ENCODE results near the gene COL4A3.

Gene COL4A3

DNA sequence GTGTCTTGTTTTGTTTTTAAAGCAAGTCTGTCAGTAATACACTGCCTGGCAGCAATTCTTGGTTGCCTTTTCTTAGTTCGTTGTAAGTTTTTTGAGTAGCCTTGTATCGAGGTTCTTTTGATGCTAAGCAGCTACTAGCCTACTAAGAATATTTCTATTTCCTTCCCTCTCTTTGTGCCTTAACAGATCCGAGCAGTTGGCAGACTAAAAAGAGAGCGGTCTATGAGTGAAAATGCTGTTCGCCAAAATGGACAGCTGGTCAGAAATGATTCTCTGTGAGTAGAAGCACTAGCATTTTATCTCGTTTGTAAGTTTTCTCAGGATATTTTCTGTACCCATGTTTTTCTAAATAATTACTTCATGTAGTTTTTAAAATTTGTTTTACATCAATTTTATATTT, 175.7 kb downstream of the COL4A3 start:
- H3K27ac Mint-ChIP-seq, result no peak overlapping the region
- CTCF ChIA-PET, result interaction anchor here (0.9 kb wide), 1 partner anchor 14 kb away, joined by 3 read pairs; no protein-coding TSS in a partner anchor
- H3K36me3 Mint-ChIP-seq, result peaks cover 34% of the 10 kb centered on the region
- H3K4me1 Mint-ChIP-seq, result no peaks in the 10 kb centered on the region
- H3K9me3 Mint-ChIP-seq, result no peaks in the 10 kb centered on the region
- no peaks in the 10 kb centered on the region for H3K27me3 Mint-ChIP-seq
- no peak for DNase-seq
- no peak overlapping the region for H3K4me3 Mint-ChIP-seq

DNA sequence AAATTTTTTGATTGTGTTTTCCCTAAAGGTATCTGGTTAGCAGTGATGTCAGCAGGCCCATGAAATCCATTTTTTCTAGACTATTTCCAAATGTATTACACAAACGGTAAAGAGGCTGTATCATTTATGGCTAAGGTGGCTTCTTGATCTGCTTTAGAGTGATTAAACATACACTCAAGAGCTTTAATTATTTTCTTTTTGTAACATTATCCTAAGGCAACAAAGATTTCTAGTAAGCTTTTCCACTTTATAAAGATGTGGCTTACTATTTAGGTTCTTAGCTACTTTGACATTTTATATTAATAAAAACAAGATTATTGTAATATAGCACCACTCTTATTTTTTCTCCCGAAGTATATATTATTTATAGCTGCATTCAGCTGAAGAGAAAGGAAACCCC, 177.1 kb downstream of the COL4A3 start:
- Mint-ChIP-seq H3K36me3 (peaks cover 30% of the 10 kb centered on the region), H3K4me1 (no peaks in the 10 kb centered on the region), H3K27me3 (no peaks in the 10 kb centered on the region), H3K27ac (no peak overlapping the region), H3K4me3 (no peak overlapping the region), H3K9me3 (no peaks in the 10 kb centered on the region)
- no peak for DNase-seq
- CTCF ChIA-PET, result no interaction called here

DNA sequence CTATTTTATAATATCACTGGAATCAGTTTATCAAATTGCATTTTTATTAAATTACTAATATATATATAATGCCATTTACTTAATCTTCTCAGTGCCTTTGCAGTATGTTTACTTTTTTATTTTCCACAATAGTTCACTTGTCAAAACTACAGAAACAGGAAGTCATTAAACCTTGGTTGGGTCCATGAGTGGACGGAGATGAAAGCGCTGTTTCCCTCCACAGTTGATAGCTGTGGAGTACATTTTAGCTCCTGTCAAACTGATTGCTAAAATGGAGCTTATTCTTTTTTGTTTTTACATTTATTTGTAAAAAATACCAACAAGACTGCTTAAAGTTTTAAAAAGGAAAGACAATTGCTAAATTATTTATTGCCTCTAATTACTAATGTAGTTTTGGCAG, 179.8 kb downstream of the COL4A3 start:
- H3K36me3 Mint-ChIP-seq, result peaks cover 32% of the 10 kb centered on the region
- DNase-seq, result no peak
- no peaks in the 10 kb centered on the region for H3K27me3 Mint-ChIP-seq
- CTCF ChIA-PET, result no interaction called here
- H3K4me1 Mint-ChIP-seq, result no peaks in the 10 kb centered on the region
- no peak overlapping the region for H3K27ac Mint-ChIP-seq
- no peak overlapping the region for H3K4me3 Mint-ChIP-seq
- no peaks in the 10 kb centered on the region for H3K9me3 Mint-ChIP-seq

DNA sequence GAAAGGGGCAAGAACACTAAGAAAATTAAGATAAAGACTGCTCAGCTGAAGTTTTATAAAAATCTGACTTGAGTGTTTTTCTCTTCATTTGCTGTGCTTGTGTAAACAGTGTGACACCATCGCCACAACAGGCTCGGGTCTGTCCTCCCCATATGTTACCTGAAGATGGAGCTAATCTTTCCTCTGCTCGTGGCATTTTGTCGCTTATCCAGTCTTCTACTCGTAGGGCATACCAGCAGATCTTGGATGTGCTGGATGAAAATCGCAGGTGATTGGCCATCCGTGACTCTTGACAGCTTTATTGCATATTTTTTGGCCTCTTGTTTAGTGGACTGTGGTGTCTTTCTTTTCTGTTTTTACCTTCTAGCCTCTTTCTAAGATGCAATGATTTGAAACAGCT, 182.7 kb downstream of the COL4A3 start:
- DNase-seq, result no peak
- Mint-ChIP-seq H3K27ac (no peak overlapping the region), H3K27me3 (no peaks in the 10 kb centered on the region), H3K36me3 (peaks cover 25% of the 10 kb centered on the region), H3K4me3 (no peak overlapping the region), H3K9me3 (no peaks in the 10 kb centered on the region), H3K4me1 (no peaks in the 10 kb centered on the region)
- CTCF ChIA-PET, result no interaction called here

DNA sequence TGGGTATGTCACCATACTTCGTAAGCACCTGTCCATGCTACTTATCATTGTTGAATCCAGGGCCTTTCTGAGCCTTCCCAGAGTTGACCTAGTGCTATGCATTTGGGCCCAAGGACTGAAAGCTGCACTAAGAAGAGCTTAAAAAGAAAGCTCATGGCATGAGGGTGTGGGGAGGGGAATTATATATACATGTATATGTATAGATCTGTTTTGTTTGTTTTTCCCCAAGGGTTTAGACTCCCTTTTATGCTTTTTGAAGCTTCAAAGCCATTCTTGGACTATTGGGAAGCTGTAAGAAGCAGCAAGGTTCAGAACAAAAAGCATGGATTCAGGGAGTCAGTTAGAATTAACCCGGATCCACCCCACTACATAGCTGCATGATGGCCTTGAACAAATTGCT, 183.9 kb downstream of the COL4A3 start:
- H3K27ac Mint-ChIP-seq, result no peak overlapping the region
- no peak for DNase-seq
- H3K4me1 Mint-ChIP-seq, result no peaks in the 10 kb centered on the region
- H3K36me3 Mint-ChIP-seq, result peaks cover 22% of the 10 kb centered on the region
- no peak overlapping the region for H3K4me3 Mint-ChIP-seq
- no peaks in the 10 kb centered on the region for H3K9me3 Mint-ChIP-seq
- H3K27me3 Mint-ChIP-seq, result no peaks in the 10 kb centered on the region
- CTCF ChIA-PET, result no interaction called here

DNA sequence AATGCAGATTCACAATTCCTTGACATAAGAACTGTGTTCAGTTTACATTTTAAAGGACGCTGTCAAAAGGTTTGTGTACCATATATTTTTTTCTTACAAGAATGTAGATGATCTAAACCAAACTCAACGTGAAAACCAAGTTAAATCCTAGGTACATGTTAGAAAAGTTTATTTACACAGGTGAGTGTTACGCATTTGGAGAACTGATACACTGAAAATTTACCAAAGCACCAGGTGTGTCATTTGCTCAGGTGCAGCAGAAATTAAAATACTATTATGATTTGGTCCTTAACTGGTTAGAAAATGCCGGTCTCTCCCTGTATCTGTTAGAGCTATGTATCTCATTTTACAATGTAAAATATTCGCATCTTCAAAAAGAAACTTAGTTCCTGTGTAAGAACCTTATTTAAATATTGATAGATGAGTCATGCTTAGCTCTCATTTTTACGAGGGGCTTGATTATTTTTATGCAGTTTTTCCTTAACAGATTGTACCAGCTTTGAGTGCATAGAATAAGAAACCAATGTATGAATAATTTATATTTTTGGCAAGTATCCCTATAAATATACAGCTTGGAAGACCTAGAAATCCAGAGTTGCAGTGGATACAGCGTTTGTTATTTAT, 185.7 kb downstream of the COL4A3 start:
- no peak overlapping the region for H3K4me3 Mint-ChIP-seq
- CTCF ChIA-PET, result no interaction called here
- no peak overlapping the region for H3K27ac Mint-ChIP-seq
- DNase-seq, result no peak
- H3K4me1 Mint-ChIP-seq, result no peaks in the 10 kb centered on the region
- no peaks in the 10 kb centered on the region for H3K27me3 Mint-ChIP-seq
- H3K36me3 Mint-ChIP-seq, result peaks cover 22% of the 10 kb centered on the region
- H3K9me3 Mint-ChIP-seq, result no peaks in the 10 kb centered on the region

DNA sequence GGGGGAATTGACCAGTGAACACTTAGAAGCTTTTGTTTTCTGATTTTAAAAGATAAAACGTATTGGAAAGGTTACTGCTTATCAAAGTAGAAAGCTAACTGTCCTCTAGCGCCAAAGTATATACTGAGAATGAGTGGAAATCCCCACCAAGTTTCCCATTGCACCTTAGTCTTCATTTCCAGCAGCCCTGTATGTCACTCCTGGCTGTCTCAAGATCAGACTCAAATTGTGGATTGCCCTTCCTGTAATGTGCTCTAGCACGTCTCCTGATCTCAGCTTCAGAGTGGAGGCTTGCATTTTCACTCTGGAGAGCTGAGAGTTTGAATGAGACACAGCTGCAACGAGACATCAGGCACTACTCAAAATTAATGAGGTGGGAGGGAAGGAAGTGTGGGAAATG, 187.2 kb downstream of the COL4A3 start:
- Mint-ChIP-seq H3K36me3 (peaks cover 13% of the 10 kb centered on the region), H3K27me3 (no peaks in the 10 kb centered on the region), H3K9me3 (no peaks in the 10 kb centered on the region), H3K27ac (no peak overlapping the region), H3K4me1 (no peaks in the 10 kb centered on the region), H3K4me3 (no peak overlapping the region)
- CTCF ChIA-PET, result interaction anchor here (0.6 to 1.1 kb wide), 2 partner anchors 25 to 260 kb away, joined by 3 read pairs; no protein-coding TSS in a partner anchor
- DNase-seq, result no peak

DNA sequence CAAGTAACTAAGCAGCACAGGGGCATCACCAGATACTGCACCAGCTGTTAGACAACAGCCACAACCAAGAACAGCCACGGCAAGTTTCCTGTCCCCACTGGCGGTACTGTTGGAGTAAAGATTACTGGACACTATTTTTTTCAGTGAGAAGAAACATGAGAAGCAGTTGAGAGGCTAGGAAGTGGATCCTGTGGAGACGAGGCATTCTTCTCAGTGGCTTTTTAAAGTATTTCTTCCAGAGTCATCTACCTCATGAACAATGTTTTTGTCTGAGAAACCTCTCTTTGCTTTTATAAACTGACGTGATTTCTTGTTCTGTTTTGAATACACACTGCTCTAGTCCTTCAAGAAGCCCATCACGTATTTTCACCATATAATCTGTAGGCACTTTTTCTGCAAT, 195.9 kb downstream of the COL4A3 start:
- no peaks in the 10 kb centered on the region for H3K4me1 Mint-ChIP-seq
- H3K36me3 Mint-ChIP-seq, result peaks cover 14% of the 10 kb centered on the region
- CTCF ChIA-PET, result interaction anchor here (0.6 kb wide), 1 partner anchor 217 kb away, joined by 3 read pairs; no protein-coding TSS in a partner anchor
- no peak for DNase-seq
- H3K27me3 Mint-ChIP-seq, result no peaks in the 10 kb centered on the region
- no peak overlapping the region for H3K27ac Mint-ChIP-seq
- H3K4me3 Mint-ChIP-seq, result no peak overlapping the region
- no peaks in the 10 kb centered on the region for H3K9me3 Mint-ChIP-seq

DNA sequence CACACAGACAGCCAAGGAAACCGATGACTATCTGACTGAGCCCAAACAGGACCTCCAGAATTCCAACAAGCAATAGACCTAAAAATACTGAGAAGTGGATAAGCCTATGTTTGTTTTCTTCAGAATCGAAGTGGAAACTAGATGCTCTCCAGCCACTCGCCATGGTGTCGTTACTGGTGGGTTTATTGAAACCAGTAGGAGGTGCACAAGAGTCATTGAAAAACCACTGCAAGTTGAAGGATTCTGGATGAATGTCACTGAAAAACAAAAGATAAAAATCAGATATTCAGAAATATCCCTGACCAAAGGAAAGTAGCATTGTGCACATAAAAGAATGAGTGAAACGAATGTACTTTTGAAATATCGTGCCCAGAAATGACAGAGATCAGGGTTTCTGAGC, 199.3 kb downstream of the COL4A3 start:
- no peak overlapping the region for H3K4me3 Mint-ChIP-seq
- no peak for DNase-seq
- H3K4me1 Mint-ChIP-seq, result no peaks in the 10 kb centered on the region
- H3K27me3 Mint-ChIP-seq, result no peaks in the 10 kb centered on the region
- no peak overlapping the region for H3K27ac Mint-ChIP-seq
- CTCF ChIA-PET, result no interaction called here
- H3K9me3 Mint-ChIP-seq, result no peaks in the 10 kb centered on the region
- peaks cover 4% of the 10 kb centered on the region for H3K36me3 Mint-ChIP-seq

All from activated naive CD4-positive, alpha-beta T cell treated with anti-CD3 and anti-CD28 coated beads, Interleukin-2, amount 10 ng/mL, durations not matched to agents 7 days and 5 days (primary cell).